K562 (cell line): ENCODE measurements around the gene THRSP. TPM values are rescaled to one million over a fixed set of nuclear protein-coding genes. Genes with fewer than 3 reads are reported as not detected.
A peak's percentile ranks its signal among the peaks of the same experiment; 100 is the strongest.

Experiments used
- BRD9 ChIP-seq: fragments of 450-650 bp; IDR thresholded peaks from 2 replicates; pipeline ENCODE4 v1.6.1; 2018; ENCODE audit warnings: low read depth; ENCODE audit not compliant: partially characterized antibody
- DACH1 ChIP-seq: fragments of 450-650 bp; IDR thresholded peaks from 2 replicates; pipeline ENCODE4 v1.6.1; 2018; ENCODE audit not compliant: partially characterized antibody
- ELF1 ChIP-seq: fragments of 200-800 bp; sonication (Bioruptor generic); IDR thresholded peaks from 2 replicates; pipeline ENCODE4 v1.6.1; 2016; ENCODE audit warnings: missing genetic modification characterization, missing compliant biosample characterization
- ESRRB ChIP-seq: fragments of 250-450 bp; sonication (Bioruptor Pico); IDR thresholded peaks from 2 replicates; pipeline ENCODE4 v1.5.0; 2020; ENCODE audit warnings: mild to moderate bottlenecking, moderate library complexity, borderline replicate concordance
- FOSL1 ChIP-seq: fragments of 200-800 bp; sonication (Bioruptor generic); conservative IDR thresholded peaks from 2 replicates; pipeline ENCODE4 v1.6.1; 2016; ENCODE audit warnings: missing genetic modification characterization, missing compliant biosample characterization
- HIVEP1 ChIP-seq: fragments of 250-450 bp; sonication (Bioruptor Pico); IDR thresholded peaks from 2 replicates; pipeline ENCODE4 v1.4.0; 2020; ENCODE audit warnings: mild to moderate bottlenecking
- L3MBTL2 ChIP-seq: fragments of 450-650 bp; IDR thresholded peaks from 2 replicates; pipeline ENCODE4 v1.6.1; 2016; ENCODE audit warnings: mild to moderate bottlenecking, moderate library complexity
- MEIS2 ChIP-seq: fragments of 450-650 bp; IDR thresholded peaks from 2 replicates; pipeline ENCODE4 v1.6.1; 2014; ENCODE audit warnings: mild to moderate bottlenecking; ENCODE audit not compliant: partially characterized antibody
- PRDM10 ChIP-seq: fragments of 450-650 bp; IDR thresholded peaks from 2 replicates; pipeline ENCODE4 v1.6.1; 2018; ENCODE audit not compliant: partially characterized antibody
- SMARCA4 ChIP-seq: fragments of 450-650 bp; IDR thresholded peaks from 2 replicates; pipeline ENCODE4 v1.6.1; 2016
- SNIP1 ChIP-seq: fragments of 450-650 bp; IDR thresholded peaks from 2 replicates; pipeline ENCODE4 v1.7.1; 2017; ENCODE audit warnings: low read depth, mild to moderate bottlenecking
- THRB ChIP-seq: fragments of 450-650 bp; formaldehyde crosslinking; conservative IDR thresholded peaks from 2 replicates; pipeline ENCODE4 v1.4.0; 2022; ENCODE audit warnings: mild to moderate bottlenecking, missing genetic modification characterization
- UBTF ChIP-seq, 2 experiments: IDR thresholded peaks; 2 replicates each; pipeline ENCODE4 v1.6.1; 2012; ENCODE audit warnings: improper control_type of control experiment in 2 of 2, low read depth in 2 of 2, low read length in 2 of 2, borderline replicate concordance in 1 of 2
- YBX1 ChIP-seq: fragments of 450-650 bp; IDR thresholded peaks from 2 replicates; pipeline ENCODE4 v1.7.1; 2016; ENCODE audit warnings: mild to moderate bottlenecking
- ZFX ChIP-seq: sonication (generic); formaldehyde crosslinking; IDR thresholded peaks from 2 replicates; pipeline ENCODE4 v1.8.0; 2022; ENCODE audit warnings: mild to moderate bottlenecking, missing genetic modification reagents, moderate library complexity
- ZNF280B ChIP-seq: fragments of 250-450 bp; sonication (Bioruptor Pico); IDR thresholded peaks from 2 replicates; pipeline ENCODE4 v1.5.1; 2021; ENCODE audit warnings: mild to moderate bottlenecking
- ZNF639 ChIP-seq, 2 experiments: fragments of 200-800 bp in 1 of 2; sonication (Bioruptor generic) in 1 of 2; sonication (generic) in 1 of 2; formaldehyde crosslinking in 1 of 2; IDR thresholded peaks in 1 of 2; conservative IDR thresholded peaks in 1 of 2; 2 replicates each; pipeline versions ENCODE4 v1.5.0 to v1.6.1; 2016 to 2020; ENCODE audit warnings: missing compliant biosample characterization in 1 of 2, missing genetic modification characterization in 1 of 2, missing genetic modification reagents in 1 of 2
- ZNF75A ChIP-seq: fragments of 450-650 bp; formaldehyde crosslinking; IDR thresholded peaks from 2 replicates; pipeline ENCODE4 v1.4.0; 2020; ENCODE audit warnings: mild to moderate bottlenecking
- ZNF764 ChIP-seq: fragments of 250-450 bp; sonication (Bioruptor Pico); IDR thresholded peaks from 2 replicates; pipeline ENCODE4 v1.4.0; 2020; ENCODE audit warnings: low read depth, mild to moderate bottlenecking, moderate library complexity
- polyA plus RNA-seq, 8 experiments: library from polyadenylated mRNA; depleted of rRNA in 4 of 8; stranded (reverse) in 5 of 8; unstranded in 3 of 8; fragments of >200 nt; fragmentation: Nextera tagmentation in 2 of 8; fragmentation: Illumina TruSeq in 1 of 8; extraction: Ambion mirVana in 2 of 8; extraction: Trizol in 1 of 8; gene quantifications; 2 replicates each; pipeline versions ENCODE4 v1.2.1 to v1.2.3, GENCODE V29; 2011 to 2014; ENCODE audit warnings: inconsistent platforms in 1 of 8, missing spikeins in 1 of 8
- total RNA-seq, 7 experiments: library from RNA; depleted of rRNA in 6 of 7; stranded (reverse); fragments of >200 nt in 6 of 7; fragmentation: Illumina TruSeq in 2 of 7; extraction: Trizol in 2 of 7; gene quantifications; 2 replicates each; pipeline versions ENCODE4 v1.2.1 to v1.2.3, GENCODE V29; 2011 to 2021; ENCODE audit warnings: low replicate concordance in 1 of 7

The THRSP gene
- total and polyA plus RNA-seq, 9 of the 15 experiments (the other 6 are each of a cell fraction or from before 2014, with no cell fraction given), result 0.23 to 0.56 (median 0.31) TPM; not detected in 2

GRCh38 chr11:78034623-78035022 is 29.0 kb upstream of the THRSP start (continued):
- TF ChIP-seq ZFX (CRISPR knock-in tag), result no peak
- no peak for TF ChIP-seq ELF1 (tag)
- TF ChIP-seq BRD9, result no peak
- no peak for TF ChIP-seq THRB
- no peak for TF ChIP-seq ZNF280B (CRISPR knock-in tag)
- no peak for TF ChIP-seq ESRRB (CRISPR knock-in tag)
- no peak for TF ChIP-seq ZNF764 (CRISPR knock-in tag)
- TF ChIP-seq YBX1, result no peak
- peak; percentile 76 for TF ChIP-seq FOSL1
- no peak for TF ChIP-seq UBTF (IDR thresholded peaks at IDR 0.05; ENCODE audit: borderline replicate concordance in 1 of 2, low read depth in 2 of 2, low read length in 2 of 2)
- TF ChIP-seq HIVEP1 (CRISPR knock-in tag), result no peak
- no peak for TF ChIP-seq DACH1
- peak; percentile 70; the same call in 1 of the 2 replicates for TF ChIP-seq SMARCA4
- peak in 1 of 2 experiments; percentile 23; a peak in 1 of 4 replicates for TF ChIP-seq ZNF639 (CRISPR knock-in tag; conservative IDR thresholded peaks at IDR 0.05 in 1 of 2, IDR thresholded peaks at IDR 0.05 in 1 of 2)
- TF ChIP-seq ZNF75A (CRISPR knock-in tag), result no peak
- no peak for TF ChIP-seq MEIS2
- peak; percentile 18 for TF ChIP-seq PRDM10
- TF ChIP-seq L3MBTL2, result peak; percentile 90
- TF ChIP-seq SNIP1, result no peak
